Mucosa of descending colon (tissue), 3 donors: Measurements from ENCODE around the gene FNDC3B. TPM values are rescaled to one million over a fixed set of nuclear protein-coding genes. Genes with fewer than 3 reads are reported as not detected.
A peak's percentile ranks its signal among the peaks of the same experiment; 100 is the strongest.

Experiments used
- ATAC-seq: fragments of 200-7000 bp; cut with Tn5 transposase; one replicate; pipeline ENCODE4 v1.9.1; 2020; ENCODE audit warnings: mild to moderate bottlenecking, moderate library complexity
- DNase-seq, 3 donors: peaks; one replicate each; pipeline ENCODE4 v3.0.0-alpha.2; 2020
- H3K36me3 ChIP-seq: fragments of 200-600 bp; one replicate; pipeline ENCODE4 v1.8.0; 2021; ENCODE audit warnings: low read depth, mild to moderate bottlenecking
- H3K4me1 ChIP-seq: fragments of 200-600 bp; one replicate; pipeline ENCODE4 v1.8.0; 2021; ENCODE audit warnings: low read depth, mild to moderate bottlenecking
- H3K4me3 ChIP-seq: fragments of 200-600 bp; one replicate; pipeline ENCODE4 v1.8.0; 2021; ENCODE audit warnings: mild to moderate bottlenecking
- H3K9me3 ChIP-seq: fragments of 200-600 bp; one replicate; pipeline ENCODE4 v1.8.0; 2021; ENCODE audit warnings: mild to moderate bottlenecking
- intact Hi-C, 2 donors: fragments of 100-400 bp; cut with DNase I in 1 of 2; cut with micrococcal nuclease in 1 of 2; formaldehyde crosslinking; loops; one replicate each; pipeline versions ENCODE4 v1.11.0 to v1.11.1; 2022; cut with DNase I, micrococcal nuclease
- total RNA-seq, 3 donors: library from RNA; stranded (reverse); fragmentation: NEBNext Ultra II Directional in 2 of 3; extraction: Animal tissue kit (Norgen Biotek cat#: 25700) in 2 of 3; gene quantifications; one replicate each; pipeline versions ENCODE4 v1.2.1 to v1.2.4, GENCODE V29; 2021 to 2023
- TF ChIP-seq, protein P1 (sequence below): fragments of 200-600 bp; IDR thresholded peaks from one replicate; pipeline ENCODE4 v1.8.0; 2022; ENCODE audit warnings: antibody characterized with exemption, mild to moderate bottlenecking
- donor health status: DM: no; HTN: no; CAD: no; lungs with moderate emphysema.
- donor health status: DM: no; HTN: no; CAD: no.
- donor health status: DM: no; HTN: yes; CAD: no.

Gene FNDC3B
- total RNA-seq, 3 donors from 2014 or later = 107 to 132 (median 126) TPM

DNA sequence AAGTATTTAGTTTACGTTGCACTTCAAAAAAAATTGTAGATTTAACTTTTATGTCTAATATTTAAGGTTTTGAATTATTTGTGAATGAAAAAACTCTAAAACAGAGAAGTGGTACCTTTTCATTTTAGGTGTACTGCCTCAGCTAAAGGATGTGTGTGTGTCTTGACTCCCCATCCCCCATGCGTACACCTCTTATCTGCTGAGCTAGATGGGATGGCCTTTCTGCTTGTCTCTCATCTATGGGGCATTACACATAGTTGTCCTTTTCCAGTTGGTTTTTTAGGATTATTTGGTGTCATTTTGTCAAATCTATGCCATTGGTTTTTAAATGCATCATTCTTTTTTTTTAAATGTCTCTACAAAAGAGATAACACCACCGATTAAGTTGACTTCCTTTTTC, 110.9 kb downstream of the FNDC3B start:
- H3K36me3 ChIP-seq = no peaks in the 10 kb centered on the region
- intact Hi-C loops = no loop called here
- ATAC-seq (no peak), DNase-seq (no peak)
- H3K4me1 ChIP-seq = peaks cover 19% of the 10 kb centered on the region
- no peaks in the 10 kb centered on the region for H3K9me3 ChIP-seq
- H3K4me3 ChIP-seq = no peak overlapping the region
- TF ChIP-seq, protein P1, sequence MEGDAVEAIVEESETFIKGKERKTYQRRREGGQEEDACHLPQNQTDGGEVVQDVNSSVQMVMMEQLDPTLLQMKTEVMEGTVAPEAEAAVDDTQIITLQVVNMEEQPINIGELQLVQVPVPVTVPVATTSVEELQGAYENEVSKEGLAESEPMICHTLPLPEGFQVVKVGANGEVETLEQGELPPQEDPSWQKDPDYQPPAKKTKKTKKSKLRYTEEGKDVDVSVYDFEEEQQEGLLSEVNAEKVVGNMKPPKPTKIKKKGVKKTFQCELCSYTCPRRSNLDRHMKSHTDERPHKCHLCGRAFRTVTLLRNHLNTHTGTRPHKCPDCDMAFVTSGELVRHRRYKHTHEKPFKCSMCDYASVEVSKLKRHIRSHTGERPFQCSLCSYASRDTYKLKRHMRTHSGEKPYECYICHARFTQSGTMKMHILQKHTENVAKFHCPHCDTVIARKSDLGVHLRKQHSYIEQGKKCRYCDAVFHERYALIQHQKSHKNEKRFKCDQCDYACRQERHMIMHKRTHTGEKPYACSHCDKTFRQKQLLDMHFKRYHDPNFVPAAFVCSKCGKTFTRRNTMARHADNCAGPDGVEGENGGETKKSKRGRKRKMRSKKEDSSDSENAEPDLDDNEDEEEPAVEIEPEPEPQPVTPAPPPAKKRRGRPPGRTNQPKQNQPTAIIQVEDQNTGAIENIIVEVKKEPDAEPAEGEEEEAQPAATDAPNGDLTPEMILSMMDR = no peak

DNA sequence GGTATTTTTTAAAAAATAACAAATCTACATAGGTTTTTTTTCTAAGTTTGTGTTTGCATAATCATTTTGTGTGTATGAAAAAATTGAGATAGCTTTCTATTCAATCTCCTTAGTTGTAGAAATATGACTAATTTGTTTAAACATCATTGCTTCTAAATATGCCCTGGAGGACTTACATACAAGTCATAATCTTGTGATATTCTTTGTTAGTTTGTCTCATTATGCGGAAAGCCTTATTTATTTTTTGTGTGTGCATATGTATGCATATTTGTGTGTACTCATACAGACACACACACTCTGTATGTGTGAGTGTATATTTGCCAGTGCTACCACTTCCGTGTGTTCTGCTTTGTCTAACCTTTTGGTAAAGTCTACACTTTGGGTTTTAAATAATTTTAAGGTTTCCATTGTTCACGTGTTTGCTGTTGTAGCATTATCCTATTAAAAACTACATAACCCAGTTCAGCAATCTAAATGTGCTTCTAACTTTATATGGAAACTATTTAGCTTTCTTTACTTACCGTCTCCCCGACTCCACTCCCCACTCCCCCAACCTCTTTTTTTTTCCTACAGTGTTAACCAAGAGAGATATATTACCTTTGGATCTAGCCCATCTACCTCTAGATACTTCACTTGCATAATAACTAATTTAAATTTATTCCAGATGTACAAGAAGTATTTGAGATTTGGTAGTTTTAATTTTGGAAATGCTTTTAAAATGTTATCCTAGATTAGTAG, 111.7 kb downstream of the FNDC3B start:
- Histone ChIP-seq H3K36me3 (no peaks in the 10 kb centered on the region), H3K9me3 (no peaks in the 10 kb centered on the region), H3K4me1 (peaks cover 19% of the 10 kb centered on the region), H3K4me3 (no peak overlapping the region)
- TF ChIP-seq, protein P1 = no peak
- ATAC-seq = no peak
- no peak for DNase-seq
- intact Hi-C loops = no loop called here

DNA sequence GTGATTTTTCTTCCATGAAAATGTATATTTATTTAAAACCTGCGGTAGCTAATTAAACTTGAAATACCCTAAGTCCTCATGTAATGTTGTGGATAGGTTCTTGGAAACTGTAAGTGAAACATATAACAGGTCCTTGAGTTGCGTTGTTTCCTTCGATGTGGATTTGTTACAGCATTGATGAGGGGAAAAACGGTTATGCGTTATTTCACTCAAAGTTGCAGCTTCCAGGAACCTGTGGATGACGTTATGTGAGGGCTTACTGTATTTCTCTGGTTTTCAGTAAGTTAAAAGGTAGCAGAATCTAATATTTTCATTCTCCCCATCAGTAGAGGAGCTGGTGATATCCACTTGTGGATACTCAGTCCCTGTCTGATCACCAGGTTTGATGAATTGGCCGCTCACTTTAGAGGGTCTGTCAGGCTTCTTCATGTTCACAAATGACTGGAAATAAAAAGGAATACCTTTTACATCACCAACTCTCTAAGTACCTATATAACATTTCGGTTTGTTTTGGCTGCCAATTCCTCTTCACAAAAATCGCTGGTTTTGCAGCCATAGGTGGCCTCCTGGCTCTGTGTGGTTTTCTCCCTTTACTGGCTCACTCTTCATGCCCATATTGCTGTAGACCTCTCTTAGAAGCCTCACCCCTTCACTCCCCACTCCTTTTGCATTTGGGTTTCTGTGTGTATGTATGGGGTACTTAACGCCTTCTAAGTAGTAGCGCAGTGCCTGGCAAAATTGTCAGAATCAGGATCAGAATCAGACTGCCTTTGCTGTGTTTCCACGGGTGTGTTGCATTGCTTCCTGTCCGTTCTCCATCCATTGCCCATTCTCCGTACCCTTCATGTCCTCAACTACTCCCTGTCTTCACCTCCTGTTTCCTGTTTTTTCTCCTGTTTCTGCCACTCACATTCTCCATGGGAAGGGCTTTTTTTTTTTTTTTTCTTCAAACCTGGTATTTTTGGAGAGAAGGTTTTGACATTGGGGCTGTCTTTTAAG, 112.6 kb downstream of the FNDC3B start:
- ATAC-seq (no peak), DNase-seq (no peak)
- H3K9me3 ChIP-seq = no peaks in the 10 kb centered on the region
- H3K4me3 ChIP-seq = no peak overlapping the region
- TF ChIP-seq, protein P1 = no peak
- intact Hi-C loops = no loop called here
- H3K36me3 ChIP-seq = no peaks in the 10 kb centered on the region
- H3K4me1 ChIP-seq = peaks cover 19% of the 10 kb centered on the region

DNA sequence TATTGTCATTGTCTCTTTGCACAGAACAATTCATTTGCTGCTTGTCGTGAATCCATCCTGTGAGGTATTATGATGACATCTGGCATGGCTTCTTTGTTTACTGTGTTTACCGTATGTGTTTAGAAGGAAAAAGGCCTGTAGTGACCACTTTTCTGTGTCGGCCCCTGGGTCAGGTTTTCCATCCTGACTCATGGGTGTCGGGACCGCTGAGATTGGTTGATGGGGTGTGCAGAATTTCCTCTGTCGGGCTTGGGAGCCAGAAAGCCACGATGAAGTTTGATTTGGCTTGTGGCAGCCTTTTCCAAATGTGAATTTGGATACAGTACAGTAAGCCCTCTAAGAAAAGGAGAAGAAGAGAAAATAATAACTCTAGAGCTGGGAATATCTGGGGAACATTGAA, 113.5 kb downstream of the FNDC3B start:
- Histone ChIP-seq H3K4me1 (peaks cover 19% of the 10 kb centered on the region), H3K36me3 (no peaks in the 10 kb centered on the region), H3K4me3 (no peak overlapping the region), H3K9me3 (no peaks in the 10 kb centered on the region)
- peak in 1 of 3 donors; percentile 23 for DNase-seq
- intact Hi-C loops = no loop called here
- no peak for ATAC-seq
- TF ChIP-seq, protein P1 = no peak

DNA sequence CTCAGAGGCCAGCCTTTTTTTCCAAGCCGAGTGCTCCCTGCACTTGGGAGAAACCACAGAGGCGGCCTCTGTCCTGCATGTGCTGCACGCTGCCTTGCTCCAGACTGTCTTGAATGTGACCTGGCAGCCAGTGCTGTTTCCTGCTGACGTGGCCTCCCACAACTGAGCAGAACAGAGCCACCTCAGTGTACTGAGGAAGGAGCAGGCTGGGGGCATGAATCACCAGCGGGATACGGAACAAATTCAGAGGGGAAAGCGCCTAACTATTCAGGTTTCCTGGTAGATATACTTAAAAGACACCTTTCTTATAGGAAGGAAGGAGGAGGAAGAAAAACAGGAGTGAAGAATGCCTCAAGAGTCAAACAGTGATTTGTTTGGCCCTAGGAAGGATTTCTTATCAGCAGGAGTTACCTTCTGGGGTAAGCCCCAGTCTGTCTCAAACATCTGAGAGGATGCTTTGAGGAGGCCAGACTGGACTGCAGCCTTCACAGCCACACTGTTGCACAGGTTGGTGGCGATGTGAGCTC, 114.0 kb downstream of the FNDC3B start:
- TF ChIP-seq, protein P1 = no peak
- ATAC-seq = peak; percentile 99
- peak; percentile 83 to 90 (median 85) for DNase-seq
- Histone ChIP-seq H3K4me1 (peaks cover 19% of the 10 kb centered on the region), H3K4me3 (no peak overlapping the region), H3K36me3 (no peaks in the 10 kb centered on the region), H3K9me3 (no peaks in the 10 kb centered on the region)
- intact Hi-C loops = no loop called here
